GM12878 (cell line): ENCODE data around the gene KRT222.

Experiments used
- ATF3 ChIP-seq: IDR thresholded peaks from 2 replicates; pipeline ENCODE4 v1.6.1; 2011; ENCODE audit warnings: low read depth, mild to moderate bottlenecking, low read length, moderate library complexity, borderline replicate concordance; ENCODE audit errors: extremely low read depth
- CTCF ChIP-seq, 3 experiments: IDR thresholded peaks in 2 of 3; conservative IDR thresholded peaks in 1 of 3; 2 replicates each; pipeline ENCODE4 v1.5.1; 2011; ENCODE audit warnings: low read depth in 3 of 3, low read length in 3 of 3, mild to moderate bottlenecking in 3 of 3, control low read depth in 2 of 3, moderate library complexity in 2 of 3, inconsistent platforms in 1 of 3, mixed read lengths in 1 of 3; ENCODE audit not compliant: control insufficient read depth in 2 of 3, insufficient read depth in 1 of 3; ENCODE audit errors: extremely low read depth in 1 of 3
- EZH2 ChIP-seq: IDR thresholded peaks from 2 replicates; pipeline ENCODE4 v1.6.1; 2012; ENCODE audit warnings: low read depth, mild to moderate bottlenecking, control low read depth, inconsistent platforms, low read length, borderline replicate concordance; ENCODE audit not compliant: control insufficient read depth
- FOXM1 ChIP-seq: IDR thresholded peaks from 2 replicates; pipeline ENCODE4 v1.6.1; 2012; ENCODE audit warnings: low read depth, mild to moderate bottlenecking, inconsistent platforms, low read length, moderate library complexity
- HDAC2 ChIP-seq: fragments of 200-600 bp; sonication (generic); IDR thresholded peaks from 2 replicates; pipeline ENCODE4 v1.6.1; 2017
- JUNB ChIP-seq: IDR thresholded peaks from 2 replicates; pipeline ENCODE4 v1.6.1; 2016; ENCODE audit warnings: antibody characterized with exemption, mild to moderate bottlenecking
- MYB ChIP-seq: fragments of 150-350 bp; IDR thresholded peaks from 2 replicates; pipeline ENCODE4 v1.6.1; 2014; ENCODE audit warnings: mild to moderate bottlenecking, low read depth, low read length, borderline replicate concordance
- POLR2A ChIP-seq: IDR thresholded peaks from 2 replicates; pipeline ENCODE4 v1.6.1; 2011; ENCODE audit warnings: low read depth, mild to moderate bottlenecking, low read length

GRCh38 chr17:40703652-40704051 lies 38.7 kb upstream of the KRT222 start, which contains the start of gene KRT24:
- no peak for TF ChIP-seq JUNB
- no peak for TF ChIP-seq MYB
- TF ChIP-seq EZH2 = no peak
- TF ChIP-seq POLR2A = no peak
- no peak for TF ChIP-seq HDAC2
- no peak for TF ChIP-seq ATF3
- TF ChIP-seq FOXM1 = no peak
- TF ChIP-seq CTCF (IDR thresholded peaks at IDR 0.05 in 2 of 3, conservative IDR thresholded peaks at IDR 0.05 in 1 of 3; ENCODE audit: control insufficient read depth in 2 of 3, extremely low read depth in 1 of 3, insufficient read depth in 1 of 3, low read depth in 3 of 3, low read length in 3 of 3) = no peak
